DMS 273 treated with DMSO at 0.1 percent for 48 hours (cell line): ENCODE results near the gene RAP1GDS1.
"Not testable (repeated sequence)": the region's sequence is repeated elsewhere in the genome, so short reads cannot be mapped to it uniquely, and the experiment has no call there.

ENCODE experiments used
- DNase-seq: peaks from one replicate; lab custom pipeline; 2025; lab: John Stamatoyannopoulos, UW

RAP1GDS1 gene

DNA sequence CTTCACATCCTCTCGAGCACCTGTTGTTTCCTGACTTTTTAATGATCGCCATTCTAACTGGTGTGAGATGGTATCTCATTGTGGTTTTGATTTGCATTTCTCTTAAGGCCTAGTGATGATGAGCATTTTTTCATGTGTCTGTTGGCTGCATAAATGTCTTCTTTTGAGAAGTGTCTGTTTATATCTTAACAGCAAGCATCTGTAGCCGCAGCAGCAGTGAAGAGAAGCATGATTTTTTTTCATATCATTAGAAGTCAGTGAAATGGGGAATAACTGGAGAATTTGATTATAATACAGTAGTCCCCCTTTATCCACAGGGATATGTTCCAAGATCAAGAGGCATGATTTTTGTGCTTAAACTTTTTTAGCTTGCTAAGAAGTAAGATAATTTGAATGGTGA, 27.5 kb downstream of the RAP1GDS1 start:
- DNase-seq, result not testable (repeated sequence)

DNA sequence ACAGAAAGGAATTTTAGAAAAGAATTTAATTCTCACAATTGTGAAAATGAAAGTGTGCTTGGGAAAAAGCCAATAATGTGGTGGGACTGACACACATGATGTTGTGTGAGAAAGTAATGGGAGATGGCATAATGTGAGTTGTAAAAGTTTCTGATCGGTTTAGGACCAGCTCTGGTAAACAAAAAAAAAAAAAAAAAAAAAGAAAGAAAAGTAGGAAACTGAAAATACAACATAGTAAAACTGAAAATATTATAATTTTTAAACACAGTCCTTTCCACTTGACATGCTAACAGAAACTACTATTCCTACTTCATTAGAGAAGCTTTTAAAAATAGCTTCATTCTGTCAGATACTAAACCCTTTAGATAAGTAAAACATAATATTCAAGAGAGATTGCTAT, 28.2 kb downstream of the RAP1GDS1 start:
- DNase-seq, result no peak

DNA sequence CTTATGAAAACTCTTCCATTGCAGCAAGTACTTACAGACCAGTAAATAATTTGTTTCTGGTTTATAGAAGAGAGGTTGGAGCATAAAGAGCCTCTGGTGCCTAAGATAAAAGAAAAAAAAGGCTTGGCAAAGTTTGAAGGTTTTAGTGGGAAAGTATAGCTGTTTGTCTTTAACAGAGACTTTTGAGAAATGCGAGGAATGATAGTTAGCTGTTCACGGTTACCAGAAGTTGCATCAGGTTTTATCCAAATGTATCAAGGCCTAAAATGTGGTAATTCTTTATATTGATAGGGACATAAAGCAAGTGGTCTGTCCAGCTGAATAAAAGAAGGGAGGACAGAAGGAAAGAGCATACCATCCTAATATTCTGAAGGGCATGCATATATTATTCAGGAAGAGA, 29.3 kb downstream of the RAP1GDS1 start:
- no peak for DNase-seq

DNA sequence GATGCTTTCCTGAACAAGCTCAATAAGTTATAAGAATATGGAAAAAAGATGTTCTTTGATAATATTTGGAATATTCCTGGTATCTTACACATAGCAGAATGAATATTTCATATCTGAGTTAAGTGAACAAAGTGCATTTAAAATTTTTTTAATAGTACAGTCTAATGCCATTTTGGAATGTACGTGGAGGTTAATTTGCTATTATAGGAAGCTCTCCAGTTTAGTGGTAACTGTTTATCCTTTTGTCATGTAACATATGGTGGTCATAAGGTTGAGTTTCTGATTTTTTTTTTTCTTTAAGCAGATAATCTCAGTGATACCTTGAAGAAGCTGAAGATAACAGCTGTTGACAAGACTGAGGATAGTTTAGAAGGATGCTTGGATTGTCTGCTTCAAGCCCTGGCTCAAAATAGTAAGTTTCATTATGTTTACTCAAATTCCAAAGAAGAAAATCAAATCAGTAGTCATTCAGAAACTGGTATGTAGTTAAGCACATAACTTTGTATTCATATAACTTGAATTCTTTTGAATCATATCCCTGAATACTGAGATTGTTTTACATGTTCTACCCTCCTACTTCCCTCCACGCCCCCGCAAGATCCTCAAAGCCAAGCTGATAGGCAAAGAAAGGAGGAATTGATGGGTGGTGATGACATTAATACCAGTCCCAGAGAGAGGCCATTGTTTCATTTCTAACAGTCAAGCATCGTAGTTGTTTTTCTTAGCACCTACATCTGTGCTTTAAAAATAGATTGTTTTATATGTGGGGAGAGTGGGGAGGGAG, 32.1 kb downstream of the RAP1GDS1 start:
- DNase-seq, result no peak

DNA sequence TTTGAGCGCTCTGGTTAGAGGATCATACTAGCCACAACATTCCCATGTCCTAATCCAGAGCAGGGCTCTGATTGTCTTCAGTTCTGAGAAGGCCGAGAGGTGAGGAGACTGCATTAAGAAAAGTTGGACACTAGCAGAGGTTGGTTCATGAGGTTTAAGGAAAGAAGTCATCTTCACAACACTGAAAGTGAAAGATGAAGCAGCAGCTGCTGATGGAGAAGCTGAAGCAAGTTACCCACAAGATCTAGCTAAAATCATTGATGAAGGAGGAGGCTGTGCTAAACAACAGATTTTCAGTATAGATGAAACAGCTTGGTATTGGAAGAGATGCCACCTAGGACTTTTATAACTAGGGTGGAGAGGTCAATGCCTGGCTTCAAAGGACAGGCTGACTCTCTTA, 36.8 kb downstream of the RAP1GDS1 start:
- no peak for DNase-seq

DNA sequence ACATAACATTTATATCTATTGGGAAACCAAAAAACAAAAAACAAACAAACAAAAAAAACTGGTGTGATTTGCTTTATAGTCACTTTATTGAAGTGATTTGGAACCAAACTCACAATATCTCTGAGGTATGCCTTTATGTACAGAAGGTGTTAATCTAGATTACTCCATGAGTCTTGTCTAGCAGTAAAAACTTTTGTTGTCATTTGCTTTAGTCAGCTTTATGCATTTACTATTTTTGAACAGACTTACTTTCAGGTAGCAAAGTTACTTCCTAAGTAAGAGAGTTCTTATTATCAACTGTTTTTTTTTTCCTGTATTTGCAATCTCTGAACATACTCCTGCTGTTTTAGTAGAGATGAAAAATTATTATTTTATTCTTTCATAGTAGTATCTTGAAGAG, 39.5 kb downstream of the RAP1GDS1 start:
- DNase-seq, result no peak

DNA sequence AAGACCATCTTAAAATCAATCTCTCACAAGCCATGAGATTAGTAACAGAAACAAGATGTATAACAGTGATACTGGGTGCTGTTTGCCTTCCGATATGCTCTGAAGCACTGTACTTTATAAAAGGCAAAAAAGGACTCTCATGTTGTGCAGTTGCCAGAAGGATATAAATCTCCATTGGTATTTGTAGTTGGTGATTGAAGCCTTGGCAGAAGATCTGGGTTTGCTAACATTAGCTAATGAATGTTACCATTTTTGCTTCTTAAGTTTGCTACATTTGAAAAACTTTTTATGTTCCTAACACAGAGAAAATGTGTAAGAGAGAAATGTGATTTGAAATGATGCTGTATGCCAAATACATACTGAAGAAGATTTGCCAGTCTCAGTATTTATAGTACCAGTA, 44.4 kb downstream of the RAP1GDS1 start:
- no peak for DNase-seq

DNA sequence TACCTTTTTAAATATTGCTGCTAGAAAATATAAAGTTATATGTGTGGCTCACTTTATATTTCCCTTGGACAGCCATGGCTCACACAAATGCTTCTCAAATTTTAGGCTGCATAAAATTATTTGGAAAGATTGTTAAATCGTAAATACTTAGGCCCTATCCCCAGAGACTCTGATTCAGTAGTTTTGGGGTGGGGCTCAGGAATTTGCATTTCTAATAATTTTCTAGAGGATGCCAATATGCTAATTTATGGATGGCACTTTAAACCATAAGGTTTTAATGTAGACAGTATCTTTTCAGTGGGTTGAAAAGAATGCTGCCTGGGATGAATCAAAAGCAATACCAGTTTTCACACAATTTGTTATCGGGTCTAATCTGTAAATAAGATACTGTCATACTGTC, 49.7 kb downstream of the RAP1GDS1 start:
- no peak for DNase-seq

DNA sequence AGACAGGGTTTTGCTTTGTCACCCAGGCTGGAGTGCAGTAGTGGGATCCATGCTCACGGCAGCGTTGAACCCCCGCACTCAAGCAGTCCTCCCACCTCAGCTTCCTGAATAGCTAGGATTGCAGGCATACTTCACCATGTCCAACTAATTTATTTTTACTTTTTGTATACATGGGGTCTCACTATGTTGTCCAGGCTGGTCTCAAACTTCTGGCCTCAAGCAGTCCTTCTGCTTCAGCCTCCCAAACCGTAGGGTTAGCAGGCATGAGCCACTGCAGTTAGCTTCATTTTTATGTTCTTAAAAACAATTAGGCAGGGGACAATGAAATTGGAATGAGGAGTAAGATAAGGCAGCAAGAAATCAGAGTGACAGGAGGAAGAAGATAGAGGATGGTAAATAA, 50.5 kb downstream of the RAP1GDS1 start:
- no peak for DNase-seq

DNA sequence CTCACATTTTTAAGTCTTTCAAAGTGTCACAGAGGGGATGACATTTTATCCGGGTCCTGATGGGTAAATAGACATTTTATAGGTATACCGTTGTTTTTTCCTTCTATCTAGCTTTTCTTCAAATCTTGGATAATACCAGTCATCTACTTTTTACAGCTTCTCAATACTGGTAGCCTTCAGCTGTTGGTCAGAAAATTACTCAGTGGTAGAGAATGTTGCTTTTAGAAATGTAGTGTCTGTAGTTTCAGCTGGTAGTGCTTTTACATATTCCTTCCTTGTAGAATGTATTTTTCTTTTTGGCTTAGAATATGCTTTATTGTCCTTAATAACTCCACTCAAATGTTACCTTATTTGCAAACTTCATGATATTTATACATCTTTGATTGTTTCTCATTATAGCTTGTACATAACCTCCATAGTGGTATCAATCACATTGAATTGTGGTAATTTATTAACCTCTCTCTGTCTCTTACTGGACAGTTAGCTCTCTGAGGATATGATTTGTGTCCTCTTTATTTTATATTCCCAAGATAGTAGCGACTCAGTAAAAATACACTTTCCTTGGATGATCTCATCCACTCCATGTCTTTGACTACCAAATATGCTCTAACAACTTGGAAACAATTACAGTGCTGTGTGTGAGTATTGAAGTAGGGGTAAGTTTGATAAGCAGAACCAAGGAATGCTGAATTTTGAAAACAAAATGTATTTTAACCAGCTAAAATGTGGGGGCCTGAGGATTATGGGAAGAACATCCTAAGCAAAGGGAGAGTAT, 53.8 kb downstream of the RAP1GDS1 start:
- DNase-seq, result no peak

DNA sequence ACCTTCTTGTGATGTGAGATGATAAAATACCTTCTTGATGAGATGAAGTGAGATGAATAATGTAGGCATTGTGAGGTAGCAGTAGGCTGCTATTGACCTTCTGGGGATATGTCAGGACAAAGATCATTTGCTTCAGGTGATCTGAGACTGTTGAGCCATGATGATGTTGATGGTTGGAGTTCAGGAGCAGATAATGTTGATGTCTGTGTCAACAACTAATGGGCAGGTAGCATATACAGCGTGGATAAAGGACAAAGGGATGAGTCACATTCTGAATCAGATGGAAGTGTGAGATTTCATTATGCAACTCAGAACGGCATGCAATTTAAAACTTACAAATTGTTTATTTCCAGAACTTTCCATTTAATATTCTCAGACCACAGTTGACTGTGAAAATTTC, 57.3 kb downstream of the RAP1GDS1 start:
- no peak for DNase-seq

DNA sequence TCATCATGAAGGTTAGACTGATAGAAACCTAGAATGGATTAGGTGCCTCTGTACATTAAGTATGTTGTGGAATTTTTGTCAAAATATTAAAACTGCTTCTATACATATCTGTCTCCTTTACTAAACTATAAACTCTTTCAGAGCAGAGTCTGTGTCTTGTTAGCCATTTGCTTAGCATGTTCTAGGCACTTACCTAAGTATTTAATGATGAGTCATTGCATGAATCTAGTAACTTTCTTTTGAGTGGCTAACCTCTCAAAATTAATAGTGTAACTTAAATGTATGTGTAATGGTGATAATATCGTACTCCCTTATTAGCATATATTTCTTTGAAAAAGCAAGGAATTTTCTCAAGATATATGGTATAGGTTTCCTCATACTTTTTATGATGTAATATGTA, 57.8 kb downstream of the RAP1GDS1 start:
- DNase-seq, result no peak

DNA sequence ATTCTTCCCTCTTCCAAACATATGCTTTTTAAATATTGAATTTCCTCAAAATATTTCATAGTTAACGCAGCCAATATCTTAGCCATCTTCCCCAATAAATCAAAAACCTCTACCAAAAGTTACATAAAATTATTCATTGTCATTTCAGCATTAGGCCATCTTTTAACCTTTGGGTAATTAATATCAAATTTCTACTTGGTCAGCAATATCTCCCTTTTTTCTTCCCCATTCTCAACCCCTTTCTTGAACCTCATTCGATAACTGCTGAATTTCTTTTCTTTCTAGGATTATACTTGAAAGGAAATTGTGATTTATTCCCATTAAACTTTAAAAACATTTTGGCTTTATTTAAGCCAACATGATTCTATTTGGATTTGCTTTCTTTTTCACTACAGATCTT, 65.0 kb downstream of the RAP1GDS1 start:
- no peak for DNase-seq

DNA sequence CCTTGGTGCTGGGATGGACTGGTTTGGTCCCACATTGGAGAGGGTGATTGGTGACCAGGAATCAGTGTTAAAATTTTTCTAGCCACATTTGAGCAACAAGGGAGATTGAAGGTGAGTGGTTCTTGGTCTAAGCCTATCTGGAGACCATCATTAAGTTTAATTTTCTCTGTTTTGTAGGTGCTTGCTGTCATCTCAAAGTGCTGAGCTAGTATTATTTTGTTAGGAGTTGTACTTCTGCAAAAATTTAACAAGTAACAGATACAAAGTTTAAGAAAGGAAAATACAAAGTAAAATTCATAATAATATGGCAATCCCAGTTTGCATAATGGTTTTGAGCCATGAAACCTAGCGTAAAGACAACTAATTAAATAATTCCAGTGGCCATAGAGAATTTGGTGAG, 66.5 kb downstream of the RAP1GDS1 start:
- DNase-seq, result no peak

DNA sequence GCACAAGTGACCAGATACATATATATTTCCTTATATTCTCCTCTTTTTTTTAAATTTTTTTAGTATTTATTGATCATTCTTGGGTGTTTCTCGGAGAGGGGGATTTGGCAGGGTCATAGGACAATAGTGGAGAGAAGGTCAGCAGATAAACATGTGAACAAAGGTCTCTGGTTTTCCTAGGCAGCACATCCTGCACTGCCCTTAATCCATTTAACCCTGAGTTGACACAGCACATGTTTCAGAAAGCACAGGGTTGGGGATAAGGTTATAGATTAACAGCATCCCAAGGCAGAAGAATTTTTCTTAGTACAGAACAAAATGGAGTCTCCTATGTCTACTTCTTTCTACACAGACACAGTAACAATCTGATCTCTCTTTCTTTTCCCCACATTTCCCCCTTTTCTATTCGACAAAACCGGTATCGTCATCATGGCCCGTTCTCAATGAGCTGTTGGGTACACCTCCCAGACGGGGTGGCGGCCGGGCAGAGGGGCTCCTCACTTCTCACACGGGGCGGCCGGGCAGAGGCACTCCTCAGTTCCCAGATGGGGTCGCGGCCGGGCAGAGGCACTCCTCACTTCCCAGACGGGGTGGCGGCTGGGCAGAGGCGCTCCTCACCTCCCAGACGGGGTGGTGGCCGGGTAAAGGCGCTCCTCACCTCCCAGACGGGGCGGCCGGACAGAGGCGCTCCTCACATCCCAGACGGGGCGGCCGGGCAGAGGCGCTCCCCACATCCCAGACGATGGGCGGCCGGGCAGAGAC, 68.9 kb downstream of the RAP1GDS1 start:
- DNase-seq, result not testable (repeated sequence)

DNA sequence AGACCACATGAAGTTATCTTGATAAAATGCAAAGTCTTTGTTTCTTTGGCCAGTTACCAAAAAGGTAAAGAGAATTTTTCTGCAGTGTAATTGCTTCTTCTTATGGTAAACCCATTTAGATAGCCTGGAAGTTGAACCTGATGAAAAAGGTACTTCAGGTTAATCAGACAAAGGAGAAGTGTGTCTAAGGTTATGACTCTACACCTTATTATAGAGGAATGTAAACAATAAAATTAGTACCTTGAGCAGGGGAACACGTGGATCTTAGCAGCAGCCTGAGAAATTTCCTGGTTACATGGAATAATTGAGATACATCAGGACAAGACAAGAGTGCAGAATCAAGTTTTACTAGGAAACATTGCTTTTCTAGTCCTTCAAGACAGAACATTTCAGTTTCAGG, 70.8 kb downstream of the RAP1GDS1 start:
- DNase-seq, result no peak

DNA sequence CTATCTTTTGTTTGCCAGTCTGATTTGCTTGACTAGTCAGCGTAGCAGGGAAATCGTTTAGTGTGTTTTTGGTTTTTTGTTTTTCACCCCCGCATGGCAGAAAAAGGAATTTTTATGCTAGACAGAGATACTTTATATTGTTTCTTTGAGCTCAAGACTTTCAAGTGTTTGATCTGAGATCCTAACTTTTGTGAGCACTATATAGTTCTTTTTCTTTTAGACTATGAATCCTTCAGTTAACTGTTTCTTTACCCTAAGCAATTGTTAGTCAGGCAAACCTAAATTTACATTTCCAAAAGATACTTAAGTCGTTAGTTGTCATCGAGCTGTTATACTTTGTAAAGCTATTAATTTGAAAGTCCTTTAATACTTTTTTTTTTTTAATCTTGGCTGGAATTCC, 73.3 kb downstream of the RAP1GDS1 start:
- DNase-seq, result no peak

DNA sequence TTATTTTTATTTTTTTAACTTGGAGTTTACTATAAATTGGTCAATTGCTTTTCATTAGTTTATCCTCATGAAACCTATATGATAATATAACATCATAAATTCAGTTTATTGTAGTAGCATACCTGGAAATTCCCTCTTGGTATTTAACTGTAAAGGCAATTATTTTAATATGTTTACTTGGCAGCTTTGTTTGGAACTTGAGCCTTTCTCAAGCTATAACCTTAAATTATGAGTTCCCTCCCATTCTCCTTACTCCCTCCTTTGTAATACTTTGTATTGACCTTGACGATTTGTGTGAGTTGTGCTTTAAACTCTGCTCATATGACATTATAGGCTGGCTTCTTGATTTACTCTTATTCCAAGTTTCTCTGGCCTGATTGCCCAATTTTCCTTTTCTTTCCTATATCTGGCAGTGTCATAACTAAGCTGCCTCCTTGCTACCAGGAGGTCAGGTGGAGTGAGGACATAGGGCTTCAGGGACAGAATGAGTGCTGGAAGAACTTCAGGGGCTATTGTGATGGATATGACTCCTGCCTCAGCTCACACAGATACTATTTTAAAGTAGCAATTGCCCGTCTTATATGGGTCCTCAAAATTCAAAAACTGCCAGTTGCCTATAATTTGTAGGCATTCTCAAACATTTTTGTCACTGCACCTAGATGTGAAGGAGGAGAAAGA, 77.7 kb downstream of the RAP1GDS1 start:
- no peak for DNase-seq

DNA sequence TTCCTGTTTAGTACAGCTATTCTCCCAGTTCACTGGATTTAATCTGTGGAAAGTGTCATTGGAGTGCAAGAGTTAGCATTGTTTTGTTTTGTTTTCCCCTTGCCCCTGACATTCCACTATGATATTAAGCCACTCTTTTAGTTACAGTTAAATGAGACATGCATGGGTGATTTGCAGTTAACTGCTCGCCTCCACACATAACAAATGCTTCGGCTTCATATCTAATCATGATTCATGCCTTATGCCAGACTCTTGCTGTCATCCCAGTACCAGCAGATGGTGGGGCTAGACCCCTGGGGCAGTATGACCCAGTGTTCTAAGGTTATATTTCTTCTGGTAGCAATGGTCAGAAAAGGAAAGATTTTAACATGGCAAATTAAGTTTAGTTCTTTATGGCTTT, 80.1 kb downstream of the RAP1GDS1 start:
- peak; percentile 84 for DNase-seq

DNA sequence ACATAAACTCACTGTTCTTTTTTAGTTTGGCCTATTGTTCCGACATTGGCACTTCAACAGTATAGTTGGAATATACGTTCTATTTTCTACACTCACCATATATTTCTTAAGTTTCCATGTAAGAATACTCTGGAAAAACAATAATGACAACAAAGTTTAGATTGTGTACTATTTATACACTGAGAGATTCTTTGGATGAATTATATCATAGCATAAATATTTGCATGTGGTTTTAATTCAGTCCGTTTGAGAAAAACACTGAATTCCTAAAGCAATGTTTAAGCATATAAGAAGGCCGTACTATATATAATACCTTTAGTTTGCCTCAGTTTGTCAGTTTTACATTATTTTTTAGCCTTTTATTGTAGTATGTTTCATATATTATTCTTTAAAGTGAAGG, 82.4 kb downstream of the RAP1GDS1 start:
- DNase-seq, result no peak

DNA sequence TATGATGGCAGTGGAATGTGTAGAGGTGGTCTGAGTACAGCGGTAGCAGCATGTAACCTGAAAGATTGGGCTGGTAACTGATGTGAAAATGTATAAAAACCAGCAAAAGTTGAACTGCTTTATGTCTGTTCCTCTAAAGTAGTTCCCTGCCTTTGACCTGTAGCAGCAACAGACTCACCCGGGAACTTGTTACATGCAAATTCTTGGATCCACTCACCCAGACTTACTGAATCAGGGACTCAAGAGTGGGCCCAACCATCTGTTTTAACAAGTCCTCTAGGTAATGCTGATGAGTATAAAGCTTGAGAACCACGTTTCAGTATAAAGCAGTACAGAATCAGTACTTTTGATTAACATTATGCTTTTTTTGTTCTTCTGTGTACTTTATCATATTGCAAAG, 84.7 kb downstream of the RAP1GDS1 start:
- no peak for DNase-seq

DNA sequence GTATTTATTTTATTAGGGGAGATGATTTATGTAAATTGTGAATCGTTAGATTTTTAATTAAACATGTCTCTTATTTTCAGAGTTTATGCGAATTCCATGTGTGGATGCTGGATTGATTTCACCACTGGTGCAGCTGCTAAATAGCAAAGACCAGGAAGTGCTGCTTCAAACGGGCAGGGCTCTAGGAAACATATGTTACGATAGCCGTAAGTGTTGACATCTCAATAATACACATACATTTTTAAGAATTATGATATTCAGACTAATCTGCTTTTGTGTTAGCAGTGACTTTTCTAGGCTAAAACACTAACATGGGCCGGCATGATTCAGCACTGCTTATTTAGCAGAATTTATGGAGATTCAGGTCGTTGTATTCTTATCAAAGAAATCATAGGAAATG, 91.2 kb downstream of the RAP1GDS1 start:
- DNase-seq, result no peak
